Ishikawa (cell line): ENCODE data around the gene THSD4.

Experiments
- CEBPB ChIP-seq: IDR thresholded peaks from 2 replicates; pipeline ENCODE4 v1.6.1; 2012
- CREB1 ChIP-seq: IDR thresholded peaks from 2 replicates; pipeline ENCODE4 v1.6.1; 2012; ENCODE audit warnings: low read depth
- EGR1 ChIP-seq: IDR thresholded peaks from 2 replicates; pipeline ENCODE4 v1.6.1; 2012
- EP300 ChIP-seq: IDR thresholded peaks from 2 replicates; pipeline ENCODE4 v1.6.1; 2012; ENCODE audit warnings: borderline replicate concordance
- FOXM1 ChIP-seq: IDR thresholded peaks from 2 replicates; pipeline ENCODE4 v1.6.1; 2012; ENCODE audit warnings: low read depth, borderline replicate concordance
- MAX ChIP-seq: IDR thresholded peaks from 2 replicates; pipeline ENCODE4 v1.6.1; 2012
- NFIC ChIP-seq: IDR thresholded peaks from 2 replicates; pipeline ENCODE4 v1.6.1; 2012
- RAD21 ChIP-seq: IDR thresholded peaks from 2 replicates; pipeline ENCODE4 v1.6.1; 2012; ENCODE audit warnings: low read depth
- REST ChIP-seq: IDR thresholded peaks from 2 replicates; pipeline ENCODE4 v1.6.1; 2012; ENCODE audit warnings: low read depth, mild to moderate bottlenecking
- TAF1 ChIP-seq: IDR thresholded peaks from 2 replicates; pipeline ENCODE4 v1.6.1; 2012; ENCODE audit warnings: low read depth, mild to moderate bottlenecking
- TCF12 ChIP-seq: IDR thresholded peaks from 2 replicates; pipeline ENCODE4 v1.6.1; 2012; ENCODE audit warnings: low read depth
- TEAD4 ChIP-seq: IDR thresholded peaks from 2 replicates; pipeline ENCODE4 v1.6.1; 2012
- USF1 ChIP-seq: IDR thresholded peaks from 2 replicates; pipeline ENCODE4 v1.6.1; 2012
- YY1 ChIP-seq: IDR thresholded peaks from 2 replicates; pipeline ENCODE4 v1.6.1; 2012; ENCODE audit warnings: low read depth
- ZBTB7A ChIP-seq: IDR thresholded peaks from 2 replicates; pipeline ENCODE4 v1.6.1; 2012; ENCODE audit warnings: low read depth

Gene THSD4

GRCh38 chr15:71374607-71375352 lies 259.5 kb downstream of the THSD4 start:
- TF ChIP-seq TEAD4 (no peak), YY1 (no peak), USF1 (no peak), REST (no peak), NFIC (no peak), RAD21 (no peak), MAX (no peak), EP300 (no peak), CEBPB (no peak), TCF12 (no peak), ZBTB7A (no peak), FOXM1 (no peak), EGR1 (no peak), CREB1 (no peak), TAF1 (no peak)

- no peak for TF ChIP-seq ZBTB7A
- TF ChIP-seq EP300: no peak
- no peak for TF ChIP-seq YY1
- no peak for TF ChIP-seq TEAD4
- no peak for TF ChIP-seq CREB1
- no peak for TF ChIP-seq EGR1
- TF ChIP-seq NFIC: no peak
- TF ChIP-seq CEBPB: no peak
- no peak for TF ChIP-seq RAD21
- no peak for TF ChIP-seq REST
- no peak for TF ChIP-seq TCF12
- no peak for TF ChIP-seq USF1
- TF ChIP-seq MAX: no peak
Observed at GRCh38 chr15:71375934-71376333, 260.7 kb downstream of the THSD4 start.

GRCh38 chr15:71379893-71380292 lies 264.6 kb downstream of the THSD4 start:
- TF ChIP-seq TAF1 (no peak), NFIC (no peak)

- TF ChIP-seq NFIC: no peak
- TF ChIP-seq YY1: no peak
- TF ChIP-seq CEBPB: no peak
- TF ChIP-seq MAX: no peak
- no peak for TF ChIP-seq USF1
- no peak for TF ChIP-seq TEAD4
- no peak for TF ChIP-seq EP300
- TF ChIP-seq REST: no peak
- TF ChIP-seq ZBTB7A: no peak
- no peak for TF ChIP-seq TAF1
- no peak for TF ChIP-seq RAD21
- no peak for TF ChIP-seq CREB1
- TF ChIP-seq EGR1: no peak
- no peak for TF ChIP-seq FOXM1
- no peak for TF ChIP-seq TCF12
Observed at GRCh38 chr15:71380345-71380744, 265.1 kb downstream of the THSD4 start.
